Large intestine (tissue), 12 donors: Measurements from ENCODE around the gene SLC30A9. TPM values are rescaled to one million over a fixed set of nuclear protein-coding genes. Genes with fewer than 3 reads are reported as not detected.

ENCODE experiments used
- DNase-seq, 2 donors: peaks; one replicate each; pipeline versions ENCODE4 v3.0.0 to v3.0.0-alpha.2; 2013
- H3K27ac ChIP-seq: one replicate; pipeline ENCODE4 v1.5.1; 2013; ENCODE audit warnings: low read length
- H3K27me3 ChIP-seq: 2 replicates; pipeline ENCODE4 v1.6.1; 2013; ENCODE audit warnings: low read length; ENCODE audit not compliant: control insufficient read depth, insufficient read depth
- H3K36me3 ChIP-seq: 2 replicates; pipeline ENCODE4 v1.6.1; 2013; ENCODE audit warnings: low read length; ENCODE audit not compliant: control insufficient read depth, insufficient read depth
- H3K4me1 ChIP-seq: one replicate; pipeline ENCODE4 v1.6.1; 2013; ENCODE audit warnings: low read length; ENCODE audit not compliant: control insufficient read depth, insufficient read depth
- H3K4me3 ChIP-seq: one replicate; pipeline ENCODE4 v1.5.1; 2013; ENCODE audit warnings: low read length
- H3K9me3 ChIP-seq: one replicate; pipeline ENCODE4 v1.6.1; 2013; ENCODE audit warnings: mild to moderate bottlenecking, low read depth, low read length, moderate library complexity; ENCODE audit not compliant: control insufficient read depth
- WGBS: methylation state at CpG from one replicate; pipeline ENCODE4 v1.1.5; 2013; ENCODE audit warnings: low lambda C conversion rate; ENCODE audit not compliant: insufficient coverage; 5-methylcytosine and 5-hydroxymethylcytosine counted together
- long read RNA-seq, 11 donors: transcript quantifications; one replicate each; lab custom pipeline, GENCODE V29; 2026
- polyA plus RNA-seq: library from polyadenylated mRNA; unstranded; fragments of 120-200 nt; gene quantifications from one replicate; pipeline ENCODE4 v1.2.1, GENCODE V29; 2013

Gene SLC30A9
- polyA plus RNA-seq = 60.8 TPM
- long read RNA-seq, donor 1, full-length matches to known transcripts = 7 of 7 reads
- long read RNA-seq, donor 1, partial matches to known transcripts = 0 of 7 reads
- long read RNA-seq, donor 1, other reads (novel, unspliced or antisense) = 0 of 7 reads
- long read RNA-seq, donor 2, full-length matches to known transcripts = 8 of 8 reads
- long read RNA-seq, donor 2, partial matches to known transcripts = 0 of 8 reads
- long read RNA-seq, donor 2, other reads (novel, unspliced or antisense) = 0 of 8 reads
- long read RNA-seq, donor 3, full-length matches to known transcripts = 20 of 20 reads
- long read RNA-seq, donor 3, partial matches to known transcripts = 0 of 20 reads
- long read RNA-seq, donor 3, other reads (novel, unspliced or antisense) = 0 of 20 reads
- long read RNA-seq, donor 4 = 0 reads
- long read RNA-seq, donor 5, full-length matches to known transcripts = 9 of 9 reads
- long read RNA-seq, donor 5, partial matches to known transcripts = 0 of 9 reads
- long read RNA-seq, donor 5, other reads (novel, unspliced or antisense) = 0 of 9 reads
- long read RNA-seq, donor 6, full-length matches to known transcripts = 12 of 38 reads
- long read RNA-seq, donor 6, partial matches to known transcripts = 26 of 38 reads
- long read RNA-seq, donor 6, other reads (novel, unspliced or antisense) = 0 of 38 reads
- long read RNA-seq, donor 7, full-length matches to known transcripts = 6 of 6 reads
- long read RNA-seq, donor 7, partial matches to known transcripts = 0 of 6 reads
- long read RNA-seq, donor 7, other reads (novel, unspliced or antisense) = 0 of 6 reads
- long read RNA-seq, donor 8, full-length matches to known transcripts = 16 of 24 reads
- long read RNA-seq, donor 8, partial matches to known transcripts = 8 of 24 reads
- long read RNA-seq, donor 8, other reads (novel, unspliced or antisense) = 0 of 24 reads
- long read RNA-seq, donor 9, full-length matches to known transcripts = 10 of 10 reads
- long read RNA-seq, donor 9, partial matches to known transcripts = 0 of 10 reads
- long read RNA-seq, donor 9, other reads (novel, unspliced or antisense) = 0 of 10 reads
- long read RNA-seq, donor 10, full-length matches to known transcripts = 10 of 10 reads
- long read RNA-seq, donor 10, partial matches to known transcripts = 0 of 10 reads
- long read RNA-seq, donor 10, other reads (novel, unspliced or antisense) = 0 of 10 reads
- long read RNA-seq, donor 11, full-length matches to known transcripts = 8 of 8 reads
- long read RNA-seq, donor 11, partial matches to known transcripts = 0 of 8 reads
- long read RNA-seq, donor 11, other reads (novel, unspliced or antisense) = 0 of 8 reads

GRCh38 chr4:41990365-41991111 is at the start of gene SLC30A9:
Gene SLC30A9 (plus strand): TSS chr4:41990530. CDS start chr4:41990652, 122 bp downstream.
- Histone ChIP-seq H3K4me1 (peaks cover 13% of the 10 kb centered on the region), H3K27me3 (no peaks in the 10 kb centered on the region), H3K27ac (peak within 1 kb of the TSS; percentile 81), H3K36me3 (no peaks in the 10 kb centered on the region), H3K9me3 (no peaks in the 10 kb centered on the region), H3K4me3 (peak within 1 kb of the TSS; percentile 93)
- peak; percentile 96 to 97 for DNase-seq
- no CpG with 5 or more reads among the region's 64 CpGs for WGBS

GRCh38 chr4:41940834-41941233 is 49.5 kb upstream of the SLC30A9 start:
- H3K4me3 ChIP-seq = no peak overlapping the region
- no peaks in the 10 kb centered on the region for H3K27me3 ChIP-seq
- no peaks in the 10 kb centered on the region for H3K9me3 ChIP-seq
- H3K4me1 ChIP-seq = peaks cover 10% of the 10 kb centered on the region
- H3K36me3 ChIP-seq = peaks cover 28% of the 10 kb centered on the region
- DNase-seq = no peak
- H3K27ac ChIP-seq = no peak overlapping the region

DNA sequence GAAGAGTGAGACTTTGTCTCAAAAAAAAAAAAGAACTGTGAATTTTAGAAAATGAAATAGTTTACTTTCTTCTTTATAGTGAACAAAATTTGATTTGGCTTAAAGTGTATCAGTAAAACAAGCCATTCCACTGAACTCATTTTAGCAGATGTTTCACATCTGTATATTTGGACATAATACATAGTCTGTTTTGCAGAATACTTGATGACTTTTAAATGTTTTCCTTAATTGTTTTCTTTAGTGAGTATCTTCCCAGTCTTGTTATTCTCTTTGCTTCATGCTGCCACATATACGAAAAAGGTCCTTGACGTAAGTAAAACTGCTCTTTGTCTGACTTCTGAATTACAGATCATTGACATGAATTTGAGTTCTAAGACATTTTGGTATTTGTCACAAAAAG is 46.8 kb upstream of the SLC30A9 start:
- Histone ChIP-seq H3K4me3 (no peak overlapping the region), H3K27me3 (no peaks in the 10 kb centered on the region), H3K9me3 (no peaks in the 10 kb centered on the region), H3K27ac (no peak overlapping the region), H3K36me3 (peaks cover 29% of the 10 kb centered on the region), H3K4me1 (no peaks in the 10 kb centered on the region)
- no CpG with 5 or more reads among the region's 2 CpGs for WGBS
- DNase-seq = no peak

- no peaks in the 10 kb centered on the region for H3K9me3 ChIP-seq
- peaks cover 29% of the 10 kb centered on the region for H3K36me3 ChIP-seq
- H3K4me1 ChIP-seq = no peaks in the 10 kb centered on the region
- no peak overlapping the region for H3K27ac ChIP-seq
- no peaks in the 10 kb centered on the region for H3K27me3 ChIP-seq
- no peak overlapping the region for H3K4me3 ChIP-seq
- DNase-seq = no peak
Measured at GRCh38 chr4:41944089-41944488, 46.2 kb upstream of the SLC30A9 start.

DNA sequence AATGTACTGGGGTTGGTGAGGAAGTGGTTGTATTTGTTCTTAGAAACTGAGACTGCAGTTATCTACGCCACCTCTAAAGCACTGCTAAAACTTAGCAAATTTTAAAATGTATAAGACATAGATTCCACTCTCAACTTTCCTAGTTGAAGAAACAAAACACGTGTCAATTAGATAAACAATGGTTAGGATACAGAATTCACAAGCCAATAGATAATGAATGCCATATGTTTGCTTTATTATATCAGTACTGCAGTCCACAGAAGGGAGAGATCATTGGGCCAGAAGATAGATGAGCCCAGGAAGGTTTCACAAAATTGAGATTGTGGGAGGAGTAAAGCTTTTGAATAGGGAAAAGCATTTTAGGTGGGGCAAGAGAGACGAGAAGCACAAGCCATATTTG is 40.8 kb upstream of the SLC30A9 start:
- H3K27me3 ChIP-seq = no peaks in the 10 kb centered on the region
- H3K9me3 ChIP-seq = no peaks in the 10 kb centered on the region
- H3K27ac ChIP-seq = no peak overlapping the region
- DNase-seq = no peak
- H3K4me1 ChIP-seq = no peaks in the 10 kb centered on the region
- peaks cover 32% of the 10 kb centered on the region for H3K36me3 ChIP-seq
- H3K4me3 ChIP-seq = no peak overlapping the region
- 93% methylated on average over 2 of the region's 3 CpGs for WGBS

GRCh38 chr4:41957634-41958033 is 32.7 kb upstream of the SLC30A9 start:
- DNase-seq = peak; percentile 8 to 20
- Histone ChIP-seq H3K36me3 (peaks cover 10% of the 10 kb centered on the region), H3K27ac (no peak overlapping the region), H3K9me3 (no peaks in the 10 kb centered on the region), H3K27me3 (no peaks in the 10 kb centered on the region), H3K4me1 (no peaks in the 10 kb centered on the region), H3K4me3 (no peak overlapping the region)
- no CpG with 5 or more reads among the region's 1 CpG for WGBS

DNA sequence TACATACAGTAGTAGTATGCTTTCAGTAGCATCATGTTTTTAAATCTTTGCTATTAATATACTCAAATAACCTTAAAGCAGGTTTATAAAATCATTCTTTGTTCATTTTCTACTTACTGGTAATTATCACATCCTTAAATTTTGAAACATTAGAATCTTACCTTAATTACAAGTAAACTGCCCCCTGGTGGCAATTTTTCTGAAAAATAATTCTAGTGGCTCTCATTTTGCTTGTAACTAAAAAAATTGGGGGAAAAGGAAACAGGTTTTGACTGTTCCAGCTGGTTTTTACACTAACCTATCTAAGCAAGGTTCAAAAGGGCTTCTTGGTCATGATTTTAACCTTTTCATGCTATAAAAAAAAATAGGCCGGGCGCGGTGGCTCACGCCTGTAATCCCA is 27.2 kb upstream of the SLC30A9 start:
- no peak overlapping the region for H3K27ac ChIP-seq
- no peak overlapping the region for H3K4me3 ChIP-seq
- H3K27me3 ChIP-seq = no peaks in the 10 kb centered on the region
- H3K4me1 ChIP-seq = no peaks in the 10 kb centered on the region
- WGBS = no CpG with 5 or more reads among the region's 4 CpGs
- no peaks in the 10 kb centered on the region for H3K9me3 ChIP-seq
- DNase-seq = no peak
- no peaks in the 10 kb centered on the region for H3K36me3 ChIP-seq

DNA sequence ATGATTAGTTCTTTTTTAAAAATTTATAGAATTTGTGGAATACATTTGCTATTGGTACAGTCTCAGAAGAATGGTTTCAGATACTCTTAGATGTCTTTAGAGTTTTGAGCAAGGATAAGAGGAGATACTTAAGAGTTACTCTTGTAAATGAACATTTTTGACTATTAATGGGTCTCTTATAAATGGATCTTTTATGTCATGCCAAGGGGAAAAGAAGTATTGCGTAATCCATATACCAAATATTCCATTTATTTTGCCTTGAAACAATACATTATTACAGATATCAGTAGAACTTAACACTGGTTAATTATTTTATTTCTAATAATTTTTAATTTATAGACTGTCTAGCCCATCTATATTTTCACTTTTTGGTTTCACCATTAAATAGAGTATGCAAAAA is 25.9 kb upstream of the SLC30A9 start:
- no peak overlapping the region for H3K27ac ChIP-seq
- no peaks in the 10 kb centered on the region for H3K27me3 ChIP-seq
- H3K4me3 ChIP-seq = no peak overlapping the region
- no peaks in the 10 kb centered on the region for H3K9me3 ChIP-seq
- H3K4me1 ChIP-seq = no peaks in the 10 kb centered on the region
- DNase-seq = no peak
- no CpG with 5 or more reads among the region's 1 CpG for WGBS
- no peaks in the 10 kb centered on the region for H3K36me3 ChIP-seq

- whole genome bisulfite sequencing = 100% methylated on average over 1 of the region's 2 CpGs
- H3K4me1 ChIP-seq = no peaks in the 10 kb centered on the region
- no peak for DNase-seq
- H3K4me3 ChIP-seq = no peak overlapping the region
- no peak overlapping the region for H3K27ac ChIP-seq
- no peaks in the 10 kb centered on the region for H3K27me3 ChIP-seq
- no peaks in the 10 kb centered on the region for H3K36me3 ChIP-seq
- H3K9me3 ChIP-seq = no peaks in the 10 kb centered on the region
Measured at GRCh38 chr4:41967392-41967791, 22.9 kb upstream of the SLC30A9 start.

- H3K9me3 ChIP-seq = no peaks in the 10 kb centered on the region
- H3K27ac ChIP-seq = no peak overlapping the region
- H3K36me3 ChIP-seq = no peaks in the 10 kb centered on the region
- no peak overlapping the region for H3K4me3 ChIP-seq
- no peaks in the 10 kb centered on the region for H3K27me3 ChIP-seq
- no peaks in the 10 kb centered on the region for H3K4me1 ChIP-seq
- DNase-seq = no peak
Measured at GRCh38 chr4:41969671-41970070, 20.7 kb upstream of the SLC30A9 start.
